EH (cell line): Measurements from ENCODE around the gene BAHCC1.

ENCODE experiments used
- DNase-seq: peaks from one replicate; pipeline ENCODE4 v3.0.0-alpha.2; 2015; ENCODE audit warnings: low read depth

BAHCC1 gene

GRCh38 chr17:81367171-81367570 is 28.1 kb upstream of the BAHCC1 start:
- DNase-seq, result no peak

DNA sequence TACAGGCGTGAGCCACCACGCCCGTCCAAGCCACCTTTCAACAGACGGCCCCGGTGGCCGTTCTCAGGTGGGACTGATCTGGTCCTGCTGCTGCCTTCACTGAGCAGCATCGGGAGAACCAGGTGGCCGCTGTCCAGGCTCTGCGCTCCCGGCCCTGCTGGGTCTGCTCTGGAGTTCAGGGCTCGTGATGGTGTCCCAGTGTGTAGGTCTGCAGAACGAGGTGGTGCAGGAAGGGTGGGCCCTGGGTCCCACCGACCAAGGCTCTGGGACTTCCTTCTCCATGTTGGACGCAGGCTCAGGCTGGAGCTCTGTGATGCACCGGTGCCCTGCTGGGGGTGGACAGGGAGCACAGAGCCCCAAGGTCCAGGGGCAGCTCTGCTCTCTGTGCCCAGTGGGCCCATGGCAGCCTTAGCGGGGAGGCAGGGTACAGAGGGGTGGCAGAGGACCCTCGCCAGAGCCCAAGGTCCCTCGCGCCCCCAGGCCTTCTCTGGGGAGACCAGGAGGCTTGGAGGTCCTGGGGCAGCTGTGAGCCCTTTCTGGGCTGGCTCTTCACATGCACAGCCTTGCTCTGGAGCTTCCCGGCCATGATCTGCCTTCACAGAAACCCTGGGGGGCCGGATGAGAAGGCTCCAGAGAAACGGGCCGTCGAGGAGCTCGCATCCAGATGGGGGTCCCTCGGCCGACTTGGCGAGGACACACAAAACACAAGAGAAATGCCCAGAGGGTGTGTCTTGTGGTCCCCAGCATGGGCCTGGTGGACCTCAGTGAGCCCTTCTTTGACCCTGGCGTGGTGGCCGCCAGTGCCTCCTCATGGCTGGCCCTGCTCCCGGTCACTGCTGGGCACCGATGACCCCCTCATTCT is 26.9 kb upstream of the BAHCC1 start:
- no peak for DNase-seq

DNA sequence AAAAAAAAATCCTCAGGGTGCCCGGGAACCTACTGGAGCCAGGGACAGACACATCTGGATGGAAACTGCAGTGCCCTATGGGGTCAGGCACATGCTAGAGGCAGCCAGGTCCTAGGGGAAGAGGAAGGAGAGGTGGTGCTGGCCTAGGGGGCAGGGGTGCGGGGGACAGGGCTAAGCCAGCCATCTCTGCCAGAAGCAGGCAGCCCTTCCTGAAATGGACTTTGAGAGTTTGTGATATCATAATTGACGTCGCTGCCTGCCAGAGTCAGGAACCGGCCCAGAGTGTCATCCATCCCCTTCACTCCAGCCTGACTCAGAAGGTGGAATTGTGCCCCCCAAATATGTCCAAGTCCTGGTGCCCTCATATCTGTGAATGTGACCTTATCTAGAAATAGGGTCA is 25.0 kb upstream of the BAHCC1 start:
- no peak for DNase-seq

DNA sequence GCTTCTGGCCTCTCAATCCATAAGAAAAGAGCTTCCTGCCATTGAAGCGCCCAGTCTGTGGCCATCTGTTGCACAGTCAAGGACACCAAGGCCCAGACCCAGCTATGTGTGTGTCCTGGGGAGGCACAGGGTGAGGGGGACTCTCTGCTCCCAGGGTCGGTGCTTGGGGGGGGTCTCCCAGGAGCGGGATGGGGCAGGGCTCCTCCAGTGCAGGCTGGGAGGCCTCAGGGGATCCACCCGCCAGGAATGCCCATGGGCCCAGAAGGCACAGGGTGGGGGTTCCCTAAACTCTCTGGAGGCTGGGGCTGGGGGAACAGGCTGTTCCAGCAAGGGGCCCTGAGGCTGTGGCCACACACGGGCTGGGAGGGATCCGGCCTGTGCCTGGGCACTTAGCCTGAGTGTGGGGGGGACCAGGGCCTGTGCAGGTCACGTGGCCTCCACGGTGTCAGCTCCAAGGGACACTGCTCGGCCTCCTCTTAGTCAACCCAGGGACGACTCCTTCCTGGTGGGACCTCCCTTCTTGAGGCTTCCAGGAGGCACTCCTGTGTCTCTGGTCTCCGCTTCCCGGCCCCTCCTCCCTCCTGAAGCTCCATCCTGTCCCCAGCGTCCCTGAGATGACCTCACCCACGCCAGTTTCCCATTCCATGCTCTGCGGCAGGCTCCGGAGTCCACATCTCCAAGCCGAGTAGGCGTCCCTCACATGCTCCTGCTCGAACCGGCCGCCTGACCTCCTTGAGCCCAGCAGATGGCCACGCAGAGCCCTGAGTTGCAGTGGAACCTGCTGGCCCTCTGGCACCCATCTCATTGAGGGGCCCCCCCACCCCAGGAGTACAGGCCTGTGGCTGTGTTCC is 23.1 kb upstream of the BAHCC1 start:
- DNase-seq, result peak; percentile 70

GRCh38 chr17:81373536-81374160 is 21.6 kb upstream of the BAHCC1 start:
- DNase-seq, result no peak

GRCh38 chr17:81374890-81375289 is 20.4 kb upstream of the BAHCC1 start:
- DNase-seq, result no peak

DNA sequence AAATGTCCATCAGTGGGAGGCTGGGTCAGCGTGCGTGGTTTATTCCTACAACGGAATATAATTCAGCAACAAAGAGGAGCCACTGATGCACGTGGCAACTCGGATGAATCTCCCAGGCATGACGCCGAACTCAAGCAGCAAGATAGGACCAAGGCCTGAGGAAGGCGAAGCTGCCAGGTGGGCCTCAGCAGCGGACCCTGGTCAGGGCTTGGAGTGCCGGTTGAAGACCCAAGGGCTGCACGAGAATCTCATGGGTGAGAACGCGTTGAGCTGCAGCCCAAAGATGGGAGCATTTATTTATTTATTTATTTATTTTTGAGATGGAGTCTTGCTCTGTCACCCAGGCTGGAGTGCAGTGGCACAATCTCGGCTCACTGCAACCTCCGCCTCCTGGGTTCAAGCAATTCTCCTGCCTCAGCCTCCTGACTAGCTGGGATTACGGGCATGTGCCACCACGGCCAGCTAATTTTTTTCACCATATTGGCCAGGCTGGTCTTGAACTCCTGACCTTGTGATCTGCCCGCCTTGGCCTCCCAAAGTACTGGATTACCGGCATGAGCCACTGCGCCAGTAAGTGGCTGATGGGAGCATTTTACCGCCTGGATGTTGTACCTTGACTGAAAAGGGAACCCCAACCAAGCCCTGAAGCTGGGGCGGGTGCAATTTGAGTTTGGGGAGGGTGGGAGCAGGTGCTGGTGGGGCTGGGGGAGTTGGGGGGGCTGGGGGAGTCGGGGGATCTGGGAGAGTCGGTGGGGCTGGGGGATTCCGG is 18.1 kb upstream of the BAHCC1 start:
- DNase-seq, result no peak

DNA sequence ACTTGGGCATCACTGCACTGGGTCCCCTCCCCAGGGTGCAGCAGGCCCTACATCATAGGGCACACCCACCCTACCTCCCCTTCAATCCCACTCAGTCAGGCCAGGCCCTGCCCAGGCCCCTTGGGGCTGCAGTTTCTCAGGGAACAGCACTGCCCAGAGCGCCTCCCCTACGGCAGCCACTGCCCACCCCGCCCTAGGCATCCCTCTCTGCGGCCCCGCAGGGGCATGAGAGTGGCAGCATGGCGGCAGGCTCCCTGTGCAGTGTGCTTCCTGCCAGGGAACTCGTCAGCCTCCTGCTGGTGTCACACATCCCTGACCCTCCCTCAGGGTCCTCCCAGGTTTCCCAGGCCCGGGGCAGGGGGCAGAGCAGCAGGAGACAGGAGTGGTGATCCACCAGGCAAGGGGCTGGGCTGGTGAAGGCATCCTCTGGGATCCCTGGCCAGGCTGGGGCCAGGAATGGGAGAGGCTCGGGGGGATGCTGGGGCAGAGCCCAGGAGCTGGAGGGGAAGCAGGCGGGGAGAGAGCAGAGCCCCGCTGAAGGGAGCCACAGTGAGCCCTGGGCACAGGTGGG is 16.2 kb upstream of the BAHCC1 start:
- no peak for DNase-seq

GRCh38 chr17:81379523-81379942 is 15.7 kb upstream of the BAHCC1 start:
- no peak for DNase-seq

DNA sequence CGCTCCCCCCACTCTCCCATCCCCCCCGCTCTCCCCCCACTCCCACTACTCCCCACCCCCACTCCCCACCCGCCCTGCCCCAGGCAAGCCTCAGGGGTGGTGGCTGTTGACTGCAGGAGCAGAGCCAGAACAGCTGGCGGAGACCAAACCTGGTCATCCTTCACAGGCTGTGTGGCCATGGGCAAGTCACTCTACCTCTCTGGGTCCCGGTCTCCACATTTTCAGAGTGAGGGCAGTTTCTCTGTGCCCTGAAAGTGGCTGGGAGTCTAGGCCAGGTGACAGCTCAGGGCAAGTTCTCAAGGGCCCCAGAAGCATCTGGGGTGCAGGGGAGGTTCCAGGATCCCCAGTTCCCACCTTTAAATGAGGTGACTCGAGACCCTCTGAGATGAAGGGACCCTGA is 15.1 kb upstream of the BAHCC1 start:
- no peak for DNase-seq

DNA sequence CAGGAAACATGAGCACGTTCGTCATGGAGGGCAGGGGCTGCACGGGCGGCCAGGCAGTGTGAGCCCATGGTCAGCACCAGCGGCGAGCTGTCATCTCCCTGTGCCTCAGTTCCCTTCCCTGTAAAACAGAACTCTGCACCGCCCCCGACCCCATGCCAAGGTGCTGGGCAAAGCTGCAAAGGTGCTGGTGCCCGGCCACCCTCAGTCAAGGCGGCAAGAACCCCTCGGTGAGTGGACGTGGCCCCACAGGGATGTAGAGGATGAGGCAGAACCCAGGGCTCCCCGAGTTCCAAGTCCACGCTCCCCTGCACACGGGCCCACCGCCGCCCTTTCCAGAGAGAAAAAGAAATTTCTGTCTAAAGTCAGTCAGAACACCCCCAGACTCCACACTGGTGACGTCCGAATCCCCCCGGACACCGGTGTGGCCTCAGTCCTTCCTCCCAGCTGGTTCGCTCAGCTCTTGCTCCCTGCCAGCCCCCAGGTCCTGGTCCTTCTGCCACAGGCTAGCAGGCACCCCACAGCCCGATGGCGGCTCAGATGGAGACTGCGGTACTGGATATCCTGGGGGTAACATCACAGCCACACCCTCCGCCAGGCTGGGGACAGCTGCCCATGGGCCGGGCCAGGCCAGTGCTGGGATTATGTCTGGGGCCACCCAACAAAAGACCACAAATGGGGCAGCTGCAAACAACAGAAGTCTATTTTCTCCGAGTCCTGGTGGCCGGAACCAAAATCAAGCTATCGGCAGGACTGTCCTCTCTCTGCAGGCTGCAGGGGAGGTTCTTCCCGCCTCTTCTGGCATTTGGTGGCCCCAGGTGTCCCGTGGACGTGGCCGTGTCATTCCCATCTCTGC is 14.4 kb upstream of the BAHCC1 start:
- DNase-seq, result no peak

GRCh38 chr17:81381632-81382577 is 13.4 kb upstream of the BAHCC1 start:
- no peak for DNase-seq

GRCh38 chr17:81382851-81383250 is 12.4 kb upstream of the BAHCC1 start:
- no peak for DNase-seq

DNA sequence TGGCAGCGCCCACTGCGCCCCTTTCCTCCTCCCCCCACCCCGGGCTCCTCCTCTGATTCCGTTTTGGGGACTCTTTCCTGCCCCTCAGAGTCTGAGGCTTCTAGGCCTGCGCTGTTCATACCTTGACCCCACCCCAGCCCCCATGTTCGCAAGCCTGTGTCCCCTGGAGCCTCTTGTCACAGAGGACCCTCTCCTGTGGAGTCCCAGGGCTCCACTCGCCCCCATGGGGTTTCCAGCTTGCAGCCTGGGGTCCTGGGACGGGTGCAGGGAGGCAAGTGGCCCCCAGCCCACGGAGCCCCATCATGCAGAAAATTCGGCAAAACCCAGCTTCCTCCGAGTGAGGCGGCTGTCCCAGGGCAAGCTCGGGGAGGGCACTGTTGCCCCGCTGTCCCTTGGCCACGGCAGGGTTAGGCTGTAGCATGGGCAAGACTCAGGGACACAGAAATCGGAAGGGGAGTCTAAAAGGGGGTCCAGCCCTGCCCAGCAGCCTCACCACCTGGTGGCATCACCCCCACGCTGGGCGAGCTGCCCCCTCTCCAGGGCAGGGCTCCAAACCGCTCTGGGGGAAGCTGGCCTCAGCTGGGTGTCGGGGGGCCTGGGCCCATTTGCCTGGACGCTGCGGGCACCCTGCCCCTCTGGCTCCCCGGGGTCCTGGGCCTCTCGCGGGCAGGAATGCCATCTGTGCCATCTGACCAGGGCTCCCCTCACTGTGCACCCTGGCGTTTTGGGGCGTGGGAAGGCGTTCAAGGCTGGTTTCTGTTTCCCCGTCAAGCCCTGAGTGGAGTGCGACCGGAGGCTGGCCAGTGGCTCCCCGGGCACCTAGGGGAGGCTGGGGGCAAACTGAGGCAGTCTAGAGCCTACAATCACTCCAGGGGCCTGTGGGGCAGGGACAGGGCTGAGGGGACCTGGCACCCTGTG is 11.5 kb upstream of the BAHCC1 start:
- no peak for DNase-seq

DNA sequence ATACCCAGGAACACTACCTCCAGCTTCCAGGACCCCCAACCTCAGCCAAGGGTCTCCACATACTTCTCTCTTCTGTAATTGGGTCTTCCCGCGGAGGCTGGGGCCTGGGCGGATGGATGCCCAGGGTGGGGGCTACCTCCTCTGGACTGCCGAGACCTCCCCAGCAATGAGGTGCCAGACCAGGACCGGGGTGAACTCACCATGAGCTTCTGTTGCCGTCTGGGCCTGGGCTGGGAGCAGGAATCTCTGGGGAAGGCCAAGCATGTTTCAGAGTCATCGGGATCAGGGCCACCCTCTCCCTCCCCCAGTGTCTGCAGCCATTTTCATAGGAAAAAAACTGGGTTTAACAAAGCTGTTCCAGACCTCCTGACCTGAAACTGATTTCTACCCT is 10.3 kb upstream of the BAHCC1 start:
- DNase-seq, result no peak

- no peak for DNase-seq
These were observed 9.7 kb upstream of the BAHCC1 start for GRCh38 chr17:81385320-81386111.

DNA sequence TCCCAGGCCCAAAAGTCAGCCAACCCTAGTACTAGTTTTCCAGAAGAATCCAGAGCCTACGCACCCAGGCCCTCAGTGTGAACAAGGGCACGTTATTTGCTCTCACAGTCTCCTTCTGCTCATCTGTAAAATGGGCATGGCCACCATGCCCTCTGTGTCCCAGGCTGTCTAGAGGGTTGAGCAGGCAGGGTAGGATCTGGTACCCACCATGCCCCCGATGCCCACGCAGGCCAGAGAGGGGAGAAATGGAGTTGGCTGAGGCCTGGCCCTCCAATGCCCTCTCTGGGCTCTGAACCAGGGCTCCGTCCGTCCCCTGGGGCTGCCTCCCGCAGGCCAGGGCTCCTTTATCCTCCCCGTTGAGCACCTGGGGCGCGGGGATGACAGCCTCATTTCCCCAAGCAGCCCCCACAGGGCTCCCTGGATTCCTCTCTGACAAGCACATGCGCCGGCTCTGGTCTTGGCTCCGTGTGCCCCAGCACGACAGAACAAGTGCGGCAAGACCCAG is 9.1 kb upstream of the BAHCC1 start:
- no peak for DNase-seq
